OCI-LY1 (cell line): ENCODE results near the gene CDH22.

Experiments used
- EZH2 ChIP-seq: fragments of 200-600 bp; sonication (generic), shearing (Covaris generic); IDR thresholded peaks from 2 replicates; pipeline ENCODE4 v1.8.0; 2017; ENCODE audit warnings: borderline replicate concordance, mixed run types, mild to moderate bottlenecking, antibody characterized with exemption, low read length, moderate library complexity, mixed read lengths
- TF ChIP-seq, protein P1 (sequence below): fragments of 200-600 bp; sonication (generic), shearing (Covaris generic); IDR thresholded peaks from 2 replicates; pipeline ENCODE4 v1.5.1; 2017; ENCODE audit warnings: mild to moderate bottlenecking, antibody characterized with exemption, low read length, moderate library complexity, mixed read lengths

DNA sequence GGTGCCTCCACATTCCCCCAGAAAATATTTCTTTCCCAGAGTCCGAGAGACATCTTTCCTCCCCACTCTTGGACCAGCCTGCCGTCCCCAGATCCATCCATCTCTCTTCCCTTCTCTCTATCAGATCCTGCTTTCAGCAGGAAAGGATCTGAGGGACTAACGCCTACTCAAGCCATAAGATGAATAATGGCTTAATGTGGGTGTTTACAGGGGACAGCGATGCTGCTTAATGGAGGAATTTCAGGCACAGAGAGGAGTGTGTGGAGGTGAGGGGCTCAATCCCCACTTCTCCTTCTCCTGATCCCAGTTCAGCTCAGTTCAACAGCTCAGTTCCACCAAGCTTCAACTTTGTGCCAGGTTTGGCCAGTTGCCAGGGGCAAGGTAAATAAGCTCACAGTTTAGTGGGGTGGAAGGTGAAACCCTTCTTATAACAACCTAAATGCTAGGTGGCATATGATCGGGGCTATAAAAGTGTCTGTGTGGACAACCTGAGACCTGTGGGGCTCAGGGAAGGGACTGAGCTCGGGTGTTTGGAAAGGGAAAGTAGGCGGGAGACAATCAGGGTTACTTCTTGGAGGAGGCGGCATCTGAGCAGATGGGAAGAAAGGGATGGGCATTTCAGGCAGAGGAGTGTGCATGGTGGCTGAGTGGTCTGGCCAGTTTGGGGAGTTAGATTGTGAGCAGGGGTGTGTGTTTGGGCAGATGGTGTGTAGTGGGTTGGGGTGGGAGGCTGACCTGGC lies 55.8 kb downstream of the CDH22 start:
- TF ChIP-seq, protein P1, sequence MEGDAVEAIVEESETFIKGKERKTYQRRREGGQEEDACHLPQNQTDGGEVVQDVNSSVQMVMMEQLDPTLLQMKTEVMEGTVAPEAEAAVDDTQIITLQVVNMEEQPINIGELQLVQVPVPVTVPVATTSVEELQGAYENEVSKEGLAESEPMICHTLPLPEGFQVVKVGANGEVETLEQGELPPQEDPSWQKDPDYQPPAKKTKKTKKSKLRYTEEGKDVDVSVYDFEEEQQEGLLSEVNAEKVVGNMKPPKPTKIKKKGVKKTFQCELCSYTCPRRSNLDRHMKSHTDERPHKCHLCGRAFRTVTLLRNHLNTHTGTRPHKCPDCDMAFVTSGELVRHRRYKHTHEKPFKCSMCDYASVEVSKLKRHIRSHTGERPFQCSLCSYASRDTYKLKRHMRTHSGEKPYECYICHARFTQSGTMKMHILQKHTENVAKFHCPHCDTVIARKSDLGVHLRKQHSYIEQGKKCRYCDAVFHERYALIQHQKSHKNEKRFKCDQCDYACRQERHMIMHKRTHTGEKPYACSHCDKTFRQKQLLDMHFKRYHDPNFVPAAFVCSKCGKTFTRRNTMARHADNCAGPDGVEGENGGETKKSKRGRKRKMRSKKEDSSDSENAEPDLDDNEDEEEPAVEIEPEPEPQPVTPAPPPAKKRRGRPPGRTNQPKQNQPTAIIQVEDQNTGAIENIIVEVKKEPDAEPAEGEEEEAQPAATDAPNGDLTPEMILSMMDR: no peak
- TF ChIP-seq EZH2: no peak
